Natural killer cell (primary cell): ENCODE data around the gene AP5S1. TPM values are rescaled to one million over a fixed set of nuclear protein-coding genes. Genes with fewer than 3 reads are reported as not detected.

Experiments
- ATAC-seq, 3 donors: fragments of 150-1000 bp in 2 of 3; fragments of 200-7000 bp in 1 of 3; cut with Tn5 transposase; 1 replicate in 1 of 3; 2 replicates in 2 of 3; pipeline ENCODE4 v1.10.0; 2021; ENCODE audit warnings: mild to moderate bottlenecking in 2 of 3, moderate library complexity in 2 of 3
- DNase-seq, 2 donors: peaks; one replicate each; pipeline versions ENCODE4 v3.0.0 to v3.0.0-alpha.2; 2013 to 2021; ENCODE audit warnings: mixed read lengths in 1 of 2
- H3K27ac ChIP-seq: one replicate; pipeline ENCODE4 v1.5.1; 2013; ENCODE audit warnings: mild to moderate bottlenecking, low read length
- H3K27me3 ChIP-seq: one replicate; pipeline ENCODE4 v1.6.1; 2013; ENCODE audit warnings: low read length; ENCODE audit not compliant: control insufficient read depth, insufficient read depth
- H3K36me3 ChIP-seq: one replicate; pipeline ENCODE4 v1.6.1; 2013; ENCODE audit warnings: low read length; ENCODE audit not compliant: control insufficient read depth, insufficient read depth
- H3K4me1 ChIP-seq: one replicate; pipeline ENCODE4 v1.6.1; 2013; ENCODE audit warnings: low read length; ENCODE audit not compliant: control insufficient read depth, insufficient read depth
- H3K4me3 ChIP-seq: one replicate; pipeline ENCODE4 v1.5.1; 2013; ENCODE audit warnings: low read length
- H3K9me3 ChIP-seq: one replicate; pipeline ENCODE4 v1.6.1; 2013; ENCODE audit warnings: low read length; ENCODE audit not compliant: control insufficient read depth, insufficient read depth
- H3K27ac Mint-ChIP-seq, 2 donors: one replicate each; pipeline ENCODE4 v1.8.0; 2022; ENCODE audit warnings: mild to moderate bottlenecking in 2 of 2, mixed read lengths in 2 of 2, moderate library complexity in 1 of 2
- H3K27me3 Mint-ChIP-seq, 2 donors: one replicate each; pipeline ENCODE4 v1.8.0; 2022; ENCODE audit warnings: low read depth in 2 of 2, mixed read lengths in 2 of 2
- H3K36me3 Mint-ChIP-seq: one replicate; pipeline ENCODE4 v1.8.0; 2022; ENCODE audit warnings: mixed read lengths
- H3K4me1 Mint-ChIP-seq, 2 donors: one replicate each; pipeline ENCODE4 v1.8.0; 2022; ENCODE audit warnings: mixed read lengths in 2 of 2
- H3K4me3 Mint-ChIP-seq: one replicate; pipeline ENCODE4 v1.8.0; 2022; ENCODE audit warnings: mild to moderate bottlenecking, moderate library complexity, mixed read lengths
- H3K9me3 Mint-ChIP-seq, 2 donors: one replicate each; pipeline ENCODE4 v1.8.0; 2022; ENCODE audit warnings: mixed read lengths in 2 of 2
- WGBS: methylation state at CpG from one replicate; pipeline ENCODE4 v1.1.7; 2013; ENCODE audit warnings: missing lambda C conversion rate; ENCODE audit not compliant: insufficient coverage; 5-methylcytosine and 5-hydroxymethylcytosine counted together
- intact Hi-C: fragments of 100-400 bp; cut with micrococcal nuclease; formaldehyde crosslinking; loops from one replicate; pipeline ENCODE4 v1.14.2; 2022
- total RNA-seq, 4 donors: library from RNA; stranded (reverse); fragments of 120-200 nt in 1 of 4; gene quantifications; one replicate each; pipeline versions ENCODE4 v1.2.3 to v1.2.4, GENCODE V29; 2013 to 2022
- TF ChIP-seq, protein P1 (sequence below): fragments of 200-600 bp; IDR thresholded peaks from one replicate; pipeline ENCODE4 v1.8.0; 2022; ENCODE audit warnings: antibody characterized with exemption

AP5S1 gene
- total RNA-seq, 3 donors from 2014 or later (not counting 1 experiment from before 2014, with no cell fraction given), result 7.9 to 12.3 (median 12.1) TPM

DNA sequence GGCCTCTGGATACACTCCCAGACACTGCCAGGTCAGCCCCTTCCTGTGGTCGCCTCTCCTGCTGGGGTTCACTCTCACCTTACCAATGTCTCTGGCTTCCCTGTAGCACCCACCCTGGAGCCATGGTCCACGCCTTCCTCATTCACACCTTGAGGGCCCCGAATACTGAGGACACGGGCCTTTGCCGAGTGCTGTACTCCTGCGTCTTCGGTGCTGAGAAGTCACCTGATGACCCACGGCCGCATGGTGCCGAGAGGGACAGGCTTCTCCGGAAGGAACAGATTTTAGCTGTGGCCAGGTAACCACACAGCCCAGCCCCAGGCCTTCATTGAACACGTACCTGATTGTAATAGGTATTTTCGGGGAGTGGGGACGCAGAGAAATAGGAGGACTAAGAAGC is 1.6 kb downstream of the AP5S1 start:
- 97% methylated on average over 14 of the region's 14 CpGs for WGBS
- H3K4me1 ChIP-seq, result peaks cover 36% of the 10 kb centered on the region
- H3K9me3 Mint-ChIP-seq, result no peaks in the 10 kb centered on the region
- H3K27me3 ChIP-seq, result no peaks in the 10 kb centered on the region
- DNase-seq (no peak), ATAC-seq (no peak)
- H3K4me3 Mint-ChIP-seq, result peak overlapping the region; percentile 89
- H3K27ac ChIP-seq, result no peak overlapping the region
- H3K27me3 Mint-ChIP-seq, result no peaks in the 10 kb centered on the region
- H3K36me3 ChIP-seq, result peaks cover 21% of the 10 kb centered on the region
- no peaks in the 10 kb centered on the region for H3K36me3 Mint-ChIP-seq
- H3K4me3 ChIP-seq, result no peak overlapping the region
- intact Hi-C loops, result loop anchor here (2.0 kb wide), 2 partner anchors 25 to 33 kb away; partner anchors contain the start of gene MAVS
- H3K4me1 Mint-ChIP-seq, result peaks cover 36 to 53% of the 10 kb centered on the region in 2 donors
- TF ChIP-seq, protein P1, sequence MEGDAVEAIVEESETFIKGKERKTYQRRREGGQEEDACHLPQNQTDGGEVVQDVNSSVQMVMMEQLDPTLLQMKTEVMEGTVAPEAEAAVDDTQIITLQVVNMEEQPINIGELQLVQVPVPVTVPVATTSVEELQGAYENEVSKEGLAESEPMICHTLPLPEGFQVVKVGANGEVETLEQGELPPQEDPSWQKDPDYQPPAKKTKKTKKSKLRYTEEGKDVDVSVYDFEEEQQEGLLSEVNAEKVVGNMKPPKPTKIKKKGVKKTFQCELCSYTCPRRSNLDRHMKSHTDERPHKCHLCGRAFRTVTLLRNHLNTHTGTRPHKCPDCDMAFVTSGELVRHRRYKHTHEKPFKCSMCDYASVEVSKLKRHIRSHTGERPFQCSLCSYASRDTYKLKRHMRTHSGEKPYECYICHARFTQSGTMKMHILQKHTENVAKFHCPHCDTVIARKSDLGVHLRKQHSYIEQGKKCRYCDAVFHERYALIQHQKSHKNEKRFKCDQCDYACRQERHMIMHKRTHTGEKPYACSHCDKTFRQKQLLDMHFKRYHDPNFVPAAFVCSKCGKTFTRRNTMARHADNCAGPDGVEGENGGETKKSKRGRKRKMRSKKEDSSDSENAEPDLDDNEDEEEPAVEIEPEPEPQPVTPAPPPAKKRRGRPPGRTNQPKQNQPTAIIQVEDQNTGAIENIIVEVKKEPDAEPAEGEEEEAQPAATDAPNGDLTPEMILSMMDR, result no peak
- no peaks in the 10 kb centered on the region for H3K9me3 ChIP-seq
- peak overlapping the region; percentile 97 for H3K27ac Mint-ChIP-seq

DNA sequence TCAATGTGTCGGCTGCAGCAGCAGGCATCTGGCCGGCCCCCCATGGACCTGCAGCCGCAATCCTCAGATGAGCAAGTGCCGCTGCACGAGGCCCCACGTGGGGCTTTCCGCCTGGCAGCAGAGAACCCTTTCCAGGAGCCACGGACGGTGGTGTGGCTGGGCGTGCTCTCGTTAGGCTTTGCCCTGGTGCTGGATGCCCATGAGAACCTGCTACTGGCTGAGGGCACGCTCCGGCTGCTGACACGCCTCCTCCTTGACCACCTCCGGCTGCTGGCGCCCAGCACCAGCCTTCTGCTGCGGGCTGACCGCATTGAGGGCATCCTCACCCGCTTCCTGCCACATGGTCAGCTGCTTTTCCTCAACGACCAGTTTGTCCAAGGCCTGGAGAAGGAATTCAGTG is 3.5 kb downstream of the AP5S1 start:
- Histone ChIP-seq H3K27ac (no peak overlapping the region), H3K27me3 (no peaks in the 10 kb centered on the region), H3K36me3 (peaks cover 21% of the 10 kb centered on the region), H3K4me3 (no peak overlapping the region), H3K9me3 (no peaks in the 10 kb centered on the region), H3K4me1 (peaks cover 18% of the 10 kb centered on the region)
- DNase-seq (no peak), ATAC-seq (no peak)
- Mint-ChIP-seq H3K36me3 (no peaks in the 10 kb centered on the region), H3K9me3 (no peaks in the 10 kb centered on the region), H3K27me3 (no peaks in the 10 kb centered on the region), H3K4me1 (peaks cover 28 to 39% of the 10 kb centered on the region in 2 donors), H3K4me3 (no peak overlapping the region), H3K27ac (no peak overlapping the region)
- intact Hi-C loops, result no loop called here
- WGBS, result 94% methylated on average over 20 of the region's 20 CpGs
- TF ChIP-seq, protein P1, result no peak

DNA sequence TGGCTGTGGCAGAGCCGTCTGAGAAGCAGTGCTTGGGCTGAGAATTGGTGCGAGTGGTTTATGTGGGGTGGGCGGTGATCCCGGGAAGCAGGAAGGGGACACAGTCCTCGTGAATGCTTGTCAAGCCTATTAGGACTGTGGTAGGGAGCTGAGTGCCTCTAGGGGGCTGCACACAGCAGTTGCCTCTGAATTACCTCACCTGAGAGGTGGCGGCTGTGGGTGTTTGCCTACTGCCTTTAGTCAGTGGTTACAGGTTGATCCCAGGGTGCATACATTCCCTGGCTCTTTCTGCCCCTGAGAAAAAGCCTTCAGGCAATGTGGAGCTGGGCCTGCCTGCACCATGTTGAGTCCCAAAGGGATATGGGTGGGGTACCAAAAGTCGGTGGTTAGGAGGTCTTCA is 5.2 kb downstream of the AP5S1 start:
- WGBS, result 89% methylated on average over 7 of the region's 7 CpGs
- H3K4me1 ChIP-seq, result peaks cover 7% of the 10 kb centered on the region
- H3K9me3 ChIP-seq, result no peaks in the 10 kb centered on the region
- no peak overlapping the region for H3K4me3 ChIP-seq
- TF ChIP-seq, protein P1, result no peak
- no peak overlapping the region for H3K27ac Mint-ChIP-seq
- H3K4me3 Mint-ChIP-seq, result no peak overlapping the region
- no peaks in the 10 kb centered on the region for H3K9me3 Mint-ChIP-seq
- H3K36me3 Mint-ChIP-seq, result no peaks in the 10 kb centered on the region
- DNase-seq, result no peak
- ATAC-seq, result no peak
- no peaks in the 10 kb centered on the region for H3K27me3 ChIP-seq
- H3K36me3 ChIP-seq, result peaks cover 21% of the 10 kb centered on the region
- no peak overlapping the region for H3K27ac ChIP-seq
- H3K27me3 Mint-ChIP-seq, result no peaks in the 10 kb centered on the region
- intact Hi-C loops, result no loop called here
- peaks cover 24 to 26% of the 10 kb centered on the region in 2 donors for H3K4me1 Mint-ChIP-seq

DNA sequence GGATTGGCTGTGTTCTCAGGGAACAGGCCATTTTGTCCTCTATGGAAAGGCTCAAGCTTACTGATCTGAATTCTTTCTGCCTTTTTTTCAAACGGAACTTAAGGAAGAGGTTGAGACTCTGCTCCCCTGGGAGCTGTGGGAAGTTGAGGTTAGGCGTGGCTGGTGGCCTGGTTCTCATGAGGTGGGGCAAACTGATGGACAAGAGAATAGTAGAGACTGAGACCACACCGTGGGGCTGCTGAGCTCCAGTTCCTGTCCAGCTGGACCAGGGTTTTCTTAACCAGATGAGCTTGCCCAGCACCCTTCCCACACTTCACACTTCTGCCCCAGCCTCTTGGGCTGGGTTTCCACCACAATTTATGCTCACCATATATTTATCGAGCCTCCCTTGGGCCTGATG is 6.1 kb downstream of the AP5S1 start:
- Histone ChIP-seq H3K36me3 (peaks cover 21% of the 10 kb centered on the region), H3K4me1 (peaks cover 3% of the 10 kb centered on the region), H3K27me3 (no peaks in the 10 kb centered on the region), H3K27ac (no peak overlapping the region), H3K9me3 (no peaks in the 10 kb centered on the region), H3K4me3 (no peak overlapping the region)
- DNase-seq (no peak), ATAC-seq (no peak)
- no peak overlapping the region for H3K4me3 Mint-ChIP-seq
- intact Hi-C loops, result no loop called here
- H3K4me1 Mint-ChIP-seq, result peaks cover 16 to 18% of the 10 kb centered on the region in 2 donors
- TF ChIP-seq, protein P1, result no peak
- no peaks in the 10 kb centered on the region for H3K9me3 Mint-ChIP-seq
- no peaks in the 10 kb centered on the region for H3K36me3 Mint-ChIP-seq
- peak overlapping the region; percentile 38 to 49 for H3K27ac Mint-ChIP-seq
- no peaks in the 10 kb centered on the region for H3K27me3 Mint-ChIP-seq
- 57% methylated on average over 4 of the region's 4 CpGs for WGBS
